Esophagus squamous epithelium (tissue), 4 donors: ENCODE measurements around the gene DOCK10.

ENCODE experiments used
- POLR2A ChIP-seq, 4 donors: fragments of 450-650 bp; IDR thresholded peaks; one replicate each; pipeline ENCODE4 v1.6.1; 2017; ENCODE audit warnings: antibody characterized with exemption in 4 of 4, mild to moderate bottlenecking in 4 of 4, moderate library complexity in 3 of 4
- TF ChIP-seq, protein P1 (sequence below), 6 experiments: fragments of 450-650 bp in 4 of 6; fragments of 200-600 bp in 2 of 6; sonication (generic) in 2 of 6; IDR thresholded peaks; one replicate each; pipeline ENCODE4 v1.5.1; 2016 to 2019; ENCODE audit warnings: antibody characterized with exemption in 6 of 6, mild to moderate bottlenecking in 4 of 6, moderate library complexity in 4 of 6

DNA sequence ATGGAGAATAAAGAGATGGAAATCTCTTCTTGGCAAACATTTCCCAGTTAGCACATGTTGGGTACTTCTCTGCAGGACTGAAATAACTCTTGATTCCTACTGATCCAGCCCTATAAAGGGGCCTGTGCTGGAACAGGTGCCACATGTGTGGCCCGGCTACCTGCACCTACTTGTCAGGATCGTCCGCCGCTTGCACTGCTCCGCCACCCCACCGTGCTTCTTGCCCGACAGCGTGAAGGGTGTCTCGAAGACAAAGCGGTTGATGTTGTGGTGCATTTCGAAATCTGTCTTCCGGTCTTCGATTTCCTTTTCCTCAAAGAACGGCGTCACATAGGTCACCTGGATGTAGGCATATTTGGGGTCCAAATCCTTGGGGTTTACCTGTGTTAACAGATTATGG lies 267.5 kb downstream of the DOCK10 start:
- TF ChIP-seq, protein P1, sequence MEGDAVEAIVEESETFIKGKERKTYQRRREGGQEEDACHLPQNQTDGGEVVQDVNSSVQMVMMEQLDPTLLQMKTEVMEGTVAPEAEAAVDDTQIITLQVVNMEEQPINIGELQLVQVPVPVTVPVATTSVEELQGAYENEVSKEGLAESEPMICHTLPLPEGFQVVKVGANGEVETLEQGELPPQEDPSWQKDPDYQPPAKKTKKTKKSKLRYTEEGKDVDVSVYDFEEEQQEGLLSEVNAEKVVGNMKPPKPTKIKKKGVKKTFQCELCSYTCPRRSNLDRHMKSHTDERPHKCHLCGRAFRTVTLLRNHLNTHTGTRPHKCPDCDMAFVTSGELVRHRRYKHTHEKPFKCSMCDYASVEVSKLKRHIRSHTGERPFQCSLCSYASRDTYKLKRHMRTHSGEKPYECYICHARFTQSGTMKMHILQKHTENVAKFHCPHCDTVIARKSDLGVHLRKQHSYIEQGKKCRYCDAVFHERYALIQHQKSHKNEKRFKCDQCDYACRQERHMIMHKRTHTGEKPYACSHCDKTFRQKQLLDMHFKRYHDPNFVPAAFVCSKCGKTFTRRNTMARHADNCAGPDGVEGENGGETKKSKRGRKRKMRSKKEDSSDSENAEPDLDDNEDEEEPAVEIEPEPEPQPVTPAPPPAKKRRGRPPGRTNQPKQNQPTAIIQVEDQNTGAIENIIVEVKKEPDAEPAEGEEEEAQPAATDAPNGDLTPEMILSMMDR (IDR thresholded peaks at IDR 0.05) = no peak
- TF ChIP-seq POLR2A (IDR thresholded peaks at IDR 0.05) = no peak
